Measurements from ENCODE around the gene MSRB1. TPM values are rescaled to one million over a fixed set of nuclear protein-coding genes. Genes with fewer than 3 reads are reported as not detected.
A peak's percentile ranks its signal among the peaks of the same experiment; 100 is the strongest.

The MSRB1 gene
- total and polyA plus RNA-seq, 2 of the 13 experiments (the other 11 are each of a cell fraction or from before 2014, with no cell fraction given) = 32.1 to 75.4 TPM

DNA sequence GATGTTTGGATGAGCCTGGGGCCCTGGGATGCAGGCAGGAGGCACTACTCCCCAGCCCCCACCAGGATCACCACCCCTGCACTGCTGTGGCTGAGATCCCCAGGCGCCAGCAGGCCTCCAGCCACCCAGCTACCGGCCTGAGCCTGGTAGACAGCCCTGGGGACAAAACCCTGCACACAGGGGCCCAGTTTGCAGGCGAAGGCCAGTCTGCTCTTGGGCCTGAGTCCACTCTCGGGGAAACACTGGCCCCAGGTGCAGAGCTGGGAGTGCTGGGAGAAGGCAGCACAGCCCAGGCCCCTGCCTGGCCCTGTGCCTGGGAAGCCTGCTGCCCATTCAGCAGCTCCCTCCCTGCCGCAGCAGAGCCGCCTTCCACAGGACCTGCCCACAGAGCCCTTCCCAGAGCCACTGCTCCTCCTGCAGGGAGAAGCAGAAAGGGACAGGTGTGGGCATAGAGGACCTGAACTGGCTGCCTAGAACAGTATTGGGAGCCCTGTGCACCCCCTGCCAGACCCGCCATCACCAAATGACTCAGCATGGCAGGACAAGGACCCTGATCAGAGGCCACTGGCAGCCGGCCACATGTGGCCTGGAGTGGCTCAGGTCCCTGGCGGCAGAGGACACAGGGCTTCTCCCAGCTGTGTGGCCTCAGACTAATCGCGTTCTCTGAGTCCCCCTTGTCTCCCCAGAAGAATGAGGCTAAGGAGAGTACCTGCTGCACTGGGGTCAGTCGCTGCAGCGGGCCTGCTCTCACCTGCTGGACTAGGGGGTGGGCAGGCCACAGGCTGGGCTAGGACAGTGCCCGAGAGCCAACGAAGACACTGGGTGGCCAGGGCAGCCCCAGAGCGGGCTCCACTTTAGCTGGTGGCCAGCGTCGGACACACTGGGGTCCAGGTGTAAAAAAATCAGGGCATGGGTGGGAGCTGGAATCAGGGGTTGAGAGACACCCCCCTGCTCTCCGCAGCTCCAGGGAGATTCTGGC lies 10.7 kb downstream of the MSRB1 start (continued):
- TF ChIP-seq JUN (CRISPR knock-in tag; IDR thresholded peaks at IDR 0.05) (no peak), MAF1 (CRISPR knock-in tag; IDR thresholded peaks at IDR 0.05; ENCODE audit: borderline replicate concordance) (no peak), CEBPB (IDR thresholded peaks at IDR 0.05; ENCODE audit: borderline replicate concordance, low read depth, low read length) (no peak), HMGA1 (CRISPR knock-in tag; conservative IDR thresholded peaks at IDR 0.05) (no peak), CSRNP2 (CRISPR knock-in tag; conservative IDR thresholded peaks at IDR 0.05; ENCODE audit: low read depth) (no peak), NONO (IDR thresholded peaks at IDR 0.05) (no peak), NONO (CRISPR knock-in tag; conservative IDR thresholded peaks at IDR 0.05) (no peak), RFX5 (IDR thresholded peaks at IDR 0.05; ENCODE audit: low read depth, low read length) (no peak), ZZZ3 (CRISPR knock-in tag; IDR thresholded peaks at IDR 0.05; ENCODE audit: borderline replicate concordance) (no peak), PBX2 (CRISPR knock-in tag; IDR thresholded peaks at IDR 0.05) (no peak), FOXP4 (CRISPR knock-in tag; IDR thresholded peaks at IDR 0.05) (no peak), GATAD2A (CRISPR knock-in tag; IDR thresholded peaks at IDR 0.05) (no peak; the same call in 1 of the 2 replicates), IRX3 (CRISPR knock-in tag; IDR thresholded peaks at IDR 0.05; ENCODE audit: borderline replicate concordance, low read depth) (no peak), YEATS2 (CRISPR knock-in tag; IDR thresholded peaks at IDR 0.05; ENCODE audit: borderline replicate concordance) (no peak), TFDP1 (CRISPR knock-in tag; IDR thresholded peaks at IDR 0.05; ENCODE audit: borderline replicate concordance) (peak; percentile 24; the same call in 1 of the 2 replicates), IRF9 (CRISPR knock-in tag; IDR thresholded peaks at IDR 0.05; ENCODE audit: borderline replicate concordance) (no peak), KAT2B (IDR thresholded peaks at IDR 0.05; ENCODE audit: borderline replicate concordance, low read depth, low read length) (no peak), NR2F1 (CRISPR knock-in tag; IDR thresholded peaks at IDR 0.05) (no peak), ZNF768 (CRISPR knock-in tag; IDR thresholded peaks at IDR 0.05) (peak; percentile 56), PAX8 (CRISPR knock-in tag; IDR thresholded peaks at IDR 0.05; ENCODE audit: borderline replicate concordance) (no peak)

Measured in HepG2 (cell line).